Peyer's patch (tissue), 4 donors: Measurements from ENCODE around the gene PC. TPM values are rescaled to one million over a fixed set of nuclear protein-coding genes. Genes with fewer than 3 reads are reported as not detected.

Source experiments
- DNase-seq, 3 donors: peaks; one replicate each; pipeline ENCODE4 v3.0.0-alpha.2; 2017 to 2019
- H3K27ac ChIP-seq, 4 donors: fragments of 200-600 bp; sonication (generic); one replicate each; pipeline ENCODE4 v1.5.1; 2016 to 2019
- H3K27me3 ChIP-seq, 2 donors: fragments of 200-600 bp; sonication (generic); one replicate each; pipeline ENCODE4 v1.5.1; 2019
- H3K36me3 ChIP-seq, 3 donors: fragments of 200-600 bp; sonication (generic); one replicate each; pipeline ENCODE4 v1.5.1; 2016 to 2019
- H3K4me1 ChIP-seq, 4 donors: fragments of 200-600 bp; sonication (generic); one replicate each; pipeline ENCODE4 v1.5.1; 2016 to 2019
- H3K4me3 ChIP-seq, 4 donors: fragments of 200-600 bp; sonication (generic); 1 replicate in 3 of 4; 2 replicates in 1 of 4; pipeline ENCODE4 v1.5.1; 2016 to 2019; ENCODE audit warnings: mild to moderate bottlenecking in 1 of 4
- H3K9me3 ChIP-seq, 4 donors: fragments of 200-600 bp; sonication (generic); one replicate each; pipeline ENCODE4 v1.5.1; 2016 to 2019; ENCODE audit warnings: mild to moderate bottlenecking in 1 of 4
- POLR2A ChIP-seq, 2 donors: fragments of 450-650 bp; IDR thresholded peaks; one replicate each; pipeline ENCODE4 v1.5.1; 2017; ENCODE audit warnings: antibody characterized with exemption in 2 of 2, mild to moderate bottlenecking in 2 of 2, moderate library complexity in 2 of 2
- total RNA-seq, 4 donors: library from RNA; depleted of rRNA; stranded (reverse); fragments of >200 nt; gene quantifications; one replicate each; pipeline ENCODE4 v1.1.0, GENCODE V29; 2016
- TF ChIP-seq, protein P1 (sequence below), 6 experiments: fragments of 450-650 bp in 4 of 6; fragments of 200-600 bp in 2 of 6; sonication (generic) in 1 of 6; IDR thresholded peaks; one replicate each; pipeline ENCODE4 v1.5.1; 2017 to 2019; ENCODE audit warnings: antibody characterized with exemption in 6 of 6, mild to moderate bottlenecking in 3 of 6, moderate library complexity in 1 of 6

PC gene
- total RNA-seq, 4 donors from 2014 or later: 15.7 to 88.9 (median 77.2) TPM

DNA sequence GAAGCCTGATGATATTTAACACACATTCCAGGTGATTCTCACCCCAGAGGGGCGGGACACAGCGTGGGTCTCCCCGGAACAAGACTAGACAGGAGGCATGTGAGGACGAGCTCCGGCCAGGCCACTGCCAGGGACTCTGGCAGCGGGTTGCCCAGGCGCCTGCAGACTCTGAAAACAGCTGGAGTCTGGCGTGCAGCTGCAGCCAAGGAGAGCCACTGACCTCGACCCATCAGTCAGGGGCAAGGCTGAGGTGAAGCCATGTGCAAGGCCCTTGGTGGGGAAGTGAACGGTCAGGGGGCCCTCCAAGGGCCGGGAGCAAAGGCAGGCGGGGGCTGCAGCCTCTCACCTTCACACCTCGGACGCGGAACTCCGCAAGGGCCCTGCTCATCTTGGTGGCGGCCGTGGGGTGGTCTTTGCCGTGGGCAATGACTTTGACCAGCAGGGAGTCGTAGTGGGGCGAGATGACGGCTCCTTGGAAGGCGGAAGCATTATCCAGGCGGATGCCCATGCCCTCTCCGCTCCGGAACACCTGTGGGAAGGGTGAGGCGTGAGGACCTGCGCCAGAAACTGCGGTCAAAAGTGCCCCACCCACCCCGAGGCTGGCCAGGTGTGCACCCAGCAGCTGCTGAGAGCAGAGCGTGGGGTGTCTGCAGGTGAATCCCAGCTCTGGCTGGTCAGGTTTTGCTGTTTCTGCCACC lies 94.6 kb downstream of the PC start:
- Histone ChIP-seq H3K36me3 (peaks cover 0 to 5% (median 0%) of the 10 kb centered on the region in 3 donors), H3K27me3 (no peaks in the 10 kb centered on the region), H3K9me3 (no peaks in the 10 kb centered on the region), H3K4me3 (no peak overlapping the region), H3K4me1 (peaks cover 0 to 5% (median 2%) of the 10 kb centered on the region in 4 donors), H3K27ac (no peak overlapping the region)
- DNase-seq: no peak
- TF ChIP-seq, protein P1, sequence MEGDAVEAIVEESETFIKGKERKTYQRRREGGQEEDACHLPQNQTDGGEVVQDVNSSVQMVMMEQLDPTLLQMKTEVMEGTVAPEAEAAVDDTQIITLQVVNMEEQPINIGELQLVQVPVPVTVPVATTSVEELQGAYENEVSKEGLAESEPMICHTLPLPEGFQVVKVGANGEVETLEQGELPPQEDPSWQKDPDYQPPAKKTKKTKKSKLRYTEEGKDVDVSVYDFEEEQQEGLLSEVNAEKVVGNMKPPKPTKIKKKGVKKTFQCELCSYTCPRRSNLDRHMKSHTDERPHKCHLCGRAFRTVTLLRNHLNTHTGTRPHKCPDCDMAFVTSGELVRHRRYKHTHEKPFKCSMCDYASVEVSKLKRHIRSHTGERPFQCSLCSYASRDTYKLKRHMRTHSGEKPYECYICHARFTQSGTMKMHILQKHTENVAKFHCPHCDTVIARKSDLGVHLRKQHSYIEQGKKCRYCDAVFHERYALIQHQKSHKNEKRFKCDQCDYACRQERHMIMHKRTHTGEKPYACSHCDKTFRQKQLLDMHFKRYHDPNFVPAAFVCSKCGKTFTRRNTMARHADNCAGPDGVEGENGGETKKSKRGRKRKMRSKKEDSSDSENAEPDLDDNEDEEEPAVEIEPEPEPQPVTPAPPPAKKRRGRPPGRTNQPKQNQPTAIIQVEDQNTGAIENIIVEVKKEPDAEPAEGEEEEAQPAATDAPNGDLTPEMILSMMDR (IDR thresholded peaks at IDR 0.05): no peak
- no peak for TF ChIP-seq POLR2A (IDR thresholded peaks at IDR 0.05)

DNA sequence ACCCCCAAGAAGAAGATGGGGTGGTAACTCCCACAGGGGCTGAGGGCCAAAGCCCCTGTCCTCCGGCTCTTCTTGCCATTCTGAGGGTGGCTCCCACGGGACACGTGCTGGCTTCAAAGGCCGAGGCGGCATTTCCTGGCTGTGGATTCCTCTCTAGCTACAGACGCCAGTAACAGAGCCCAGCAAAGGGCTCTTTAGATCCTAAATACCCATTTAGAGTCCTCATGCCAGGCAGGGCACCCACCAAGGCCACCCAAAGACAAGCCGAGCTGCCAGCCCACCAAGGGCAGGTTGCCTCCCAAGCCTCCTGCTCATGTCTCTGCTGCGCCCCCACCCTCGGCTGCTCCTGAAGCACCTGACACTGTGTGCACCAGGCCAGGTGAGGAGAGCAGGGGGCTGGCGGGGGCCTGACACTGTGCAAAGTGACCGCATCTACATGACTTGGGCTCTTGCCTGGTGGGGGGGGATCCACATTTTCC lies 95.6 kb downstream of the PC start:
- TF ChIP-seq POLR2A (IDR thresholded peaks at IDR 0.05): no peak
- TF ChIP-seq, protein P1 (IDR thresholded peaks at IDR 0.05): no peak
- Histone ChIP-seq H3K27ac (no peak overlapping the region), H3K4me1 (peaks cover 0 to 8% (median 3%) of the 10 kb centered on the region in 4 donors), H3K4me3 (no peak overlapping the region), H3K36me3 (peaks cover 0 to 4% (median 0%) of the 10 kb centered on the region in 3 donors), H3K27me3 (no peaks in the 10 kb centered on the region), H3K9me3 (no peaks in the 10 kb centered on the region)
- DNase-seq: no peak

DNA sequence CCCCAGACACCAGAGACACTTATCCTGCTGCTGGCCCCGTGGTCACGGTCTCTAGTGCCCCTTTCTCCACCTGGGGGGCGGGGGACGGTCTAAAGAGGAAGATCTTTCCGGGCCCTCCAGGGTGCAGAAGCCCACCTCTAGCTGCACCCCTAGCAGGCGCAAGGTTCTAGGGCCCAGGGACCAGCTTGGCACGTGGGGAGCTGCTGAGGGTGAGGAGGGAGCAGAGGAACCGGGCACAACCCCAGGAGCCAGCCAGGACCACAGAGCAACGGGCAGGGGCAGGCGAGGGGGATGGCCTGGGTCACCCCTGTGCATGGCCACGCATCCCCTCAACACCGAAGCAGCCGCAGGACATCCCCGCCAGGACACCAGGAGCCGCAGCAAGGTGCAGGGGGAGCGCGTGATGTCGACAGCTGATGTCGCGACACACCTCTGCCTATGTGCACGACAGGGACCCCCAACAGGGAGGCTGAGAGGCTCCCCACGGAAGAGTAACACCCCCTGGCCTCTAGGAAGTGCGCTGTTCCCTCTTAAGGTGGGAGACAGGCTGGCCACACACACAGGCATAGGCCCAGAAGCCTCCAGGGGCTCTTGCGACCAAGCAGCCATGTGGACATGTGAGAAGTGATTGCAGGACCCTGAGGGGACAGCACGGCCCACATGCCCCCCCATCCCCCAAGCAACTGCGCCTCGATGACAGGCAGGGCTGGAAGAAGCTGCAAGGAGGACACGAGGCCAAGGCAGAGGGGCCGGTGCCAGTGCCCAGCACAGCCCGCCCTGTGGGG lies 96.2 kb downstream of the PC start:
- DNase-seq: no peak
- no peak for TF ChIP-seq POLR2A (IDR thresholded peaks at IDR 0.05)
- TF ChIP-seq, protein P1 (IDR thresholded peaks at IDR 0.05): no peak
- Histone ChIP-seq H3K27ac (no peak overlapping the region), H3K9me3 (no peaks in the 10 kb centered on the region), H3K36me3 (no peaks in the 10 kb centered on the region), H3K4me1 (peaks cover 0 to 13% (median 3%) of the 10 kb centered on the region in 4 donors), H3K27me3 (no peaks in the 10 kb centered on the region), H3K4me3 (no peak overlapping the region)

DNA sequence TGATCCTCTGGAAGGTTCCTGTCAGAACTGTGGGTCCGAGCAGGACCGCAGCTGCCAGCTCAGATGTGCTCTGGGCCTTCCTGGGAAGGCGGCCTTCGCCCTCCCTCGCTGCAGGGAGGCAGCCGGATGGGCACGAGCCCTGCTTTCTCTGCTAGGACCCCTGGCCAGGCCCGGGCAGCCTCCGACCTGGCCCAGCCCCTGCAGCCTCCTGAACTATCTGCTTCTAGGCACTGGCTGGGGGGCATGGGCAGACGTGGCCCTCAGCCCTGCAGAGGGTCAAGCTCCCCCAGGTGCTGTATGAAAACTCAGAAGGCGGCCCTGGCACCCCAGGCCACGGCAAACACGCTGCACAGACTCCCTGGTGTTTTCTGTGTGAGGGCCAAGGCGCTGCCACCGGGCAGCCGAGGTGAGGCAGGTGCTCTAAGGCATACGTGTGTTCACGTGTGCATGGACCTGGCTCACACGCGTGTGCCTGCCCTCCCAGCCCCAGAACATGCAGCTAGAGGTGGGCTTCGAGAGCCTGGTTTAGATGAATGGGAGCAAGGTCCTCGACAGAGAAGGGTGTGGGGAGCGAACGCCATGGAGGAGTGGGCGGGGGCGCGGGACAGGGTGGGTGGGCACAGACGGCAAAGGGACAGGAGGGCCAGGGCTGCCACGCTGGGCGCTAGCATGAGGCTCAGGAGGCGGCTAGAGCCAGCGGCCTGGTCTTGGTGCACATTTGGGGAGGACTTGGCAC lies 97.0 kb downstream of the PC start:
- Histone ChIP-seq H3K9me3 (no peaks in the 10 kb centered on the region), H3K36me3 (no peaks in the 10 kb centered on the region), H3K4me3 (no peak overlapping the region), H3K4me1 (peaks cover 0 to 13% (median 3%) of the 10 kb centered on the region in 4 donors), H3K27ac (no peak overlapping the region), H3K27me3 (no peaks in the 10 kb centered on the region)
- DNase-seq: no peak
- TF ChIP-seq, protein P1 (IDR thresholded peaks at IDR 0.05): no peak
- TF ChIP-seq POLR2A (IDR thresholded peaks at IDR 0.05): no peak

DNA sequence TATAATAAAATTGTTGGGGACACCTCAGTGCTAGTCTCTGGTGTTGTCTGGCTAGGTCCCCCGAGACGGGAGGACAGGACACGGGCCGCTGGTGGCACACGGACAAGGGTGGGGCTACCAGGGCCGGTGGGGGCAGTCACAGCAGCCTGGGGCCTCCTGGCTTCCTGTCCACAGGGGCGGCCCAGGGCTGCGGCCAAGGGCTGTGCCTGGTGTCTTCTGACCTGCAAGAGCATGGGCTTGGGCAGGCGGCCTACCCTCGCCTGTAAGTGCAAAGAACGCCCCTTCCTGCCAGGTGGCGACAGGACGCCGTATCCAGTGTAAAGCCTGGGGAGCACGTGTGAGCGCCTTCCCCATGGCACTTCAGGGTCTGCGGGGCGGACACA lies 97.7 kb downstream of the PC start:
- TF ChIP-seq, protein P1 (IDR thresholded peaks at IDR 0.05): no peak
- TF ChIP-seq POLR2A (IDR thresholded peaks at IDR 0.05): no peak
- DNase-seq: no peak
- H3K27ac ChIP-seq: no peak overlapping the region
- H3K9me3 ChIP-seq: no peaks in the 10 kb centered on the region
- no peaks in the 10 kb centered on the region for H3K27me3 ChIP-seq
- H3K4me1 ChIP-seq: peaks cover 0 to 16% (median 4%) of the 10 kb centered on the region in 4 donors
- no peaks in the 10 kb centered on the region for H3K36me3 ChIP-seq
- no peak overlapping the region for H3K4me3 ChIP-seq
